Measurements from ENCODE around the gene LIN28A. TPM values are rescaled to one million over a fixed set of nuclear protein-coding genes. Genes with fewer than 3 reads are reported as not detected.
"Not testable (repeated sequence)": the region's sequence is repeated elsewhere in the genome, so short reads cannot be mapped to it uniquely, and the experiment has no call there.

LIN28A gene
- total RNA-seq, 1 donor from 2014 or later: not detected

GRCh38 chr1:26373281-26373680 is 37.3 kb upstream of the LIN28A start:
- H3K36me3 ChIP-seq: no peaks in the 10 kb centered on the region
- intact Hi-C loops (cut with DNase I): no loop called here
- H3K27ac ChIP-seq: no peak overlapping the region
- peaks cover 8% of the 10 kb centered on the region for H3K4me1 ChIP-seq
- DNase-seq (no peak), ATAC-seq (no peak)
- no peak for TF ChIP-seq CTCF (IDR thresholded peaks at IDR 0.05)
- no peaks in the 10 kb centered on the region for H3K9me3 ChIP-seq
- H3K27me3 ChIP-seq: no peaks in the 10 kb centered on the region
- H3K4me3 ChIP-seq: no peak overlapping the region

GRCh38 chr1:26373789-26374188 is 36.8 kb upstream of the LIN28A start:
- intact Hi-C loops (cut with DNase I): no loop called here
- Histone ChIP-seq H3K27ac (no peak overlapping the region), H3K4me3 (no peak overlapping the region), H3K27me3 (no peaks in the 10 kb centered on the region), H3K36me3 (no peaks in the 10 kb centered on the region), H3K4me1 (peaks cover 13% of the 10 kb centered on the region), H3K9me3 (no peaks in the 10 kb centered on the region)
- ATAC-seq: no peak
- no peak for TF ChIP-seq CTCF (IDR thresholded peaks at IDR 0.05)
- DNase-seq: no peak

- DNase-seq; H3K9me3 ChIP-seq; H3K27ac ChIP-seq; H3K36me3 ChIP-seq; intact Hi-C loops (cut with DNase I); ATAC-seq; H3K4me3 ChIP-seq; H3K27me3 ChIP-seq: not testable (repeated sequence)
- H3K4me1 ChIP-seq: peaks cover 16% of the 10 kb centered on the region
Measured at GRCh38 chr1:26374361-26374760, 36.3 kb upstream of the LIN28A start.

- Histone ChIP-seq H3K4me3 (no peak overlapping the region), H3K27ac (no peak overlapping the region), H3K4me1 (peaks cover 16% of the 10 kb centered on the region), H3K9me3 (no peaks in the 10 kb centered on the region), H3K36me3 (no peaks in the 10 kb centered on the region), H3K27me3 (no peaks in the 10 kb centered on the region)
- no peak for ATAC-seq
- DNase-seq: no peak
- intact Hi-C loops (cut with DNase I): no loop called here
- no peak for TF ChIP-seq CTCF (IDR thresholded peaks at IDR 0.05)
Measured at GRCh38 chr1:26375081-26375480, 35.5 kb upstream of the LIN28A start.

GRCh38 chr1:26376050-26376449 is 34.6 kb upstream of the LIN28A start:
- no peaks in the 10 kb centered on the region for H3K27me3 ChIP-seq
- no peak overlapping the region for H3K4me3 ChIP-seq
- no peaks in the 10 kb centered on the region for H3K36me3 ChIP-seq
- DNase-seq: no peak
- H3K9me3 ChIP-seq: no peaks in the 10 kb centered on the region
- peaks cover 16% of the 10 kb centered on the region for H3K4me1 ChIP-seq
- no peak for TF ChIP-seq CTCF (IDR thresholded peaks at IDR 0.05)
- intact Hi-C loops (cut with DNase I): no loop called here
- no peak overlapping the region for H3K27ac ChIP-seq
- no peak for ATAC-seq

- intact Hi-C loops (cut with DNase I): no loop called here
- no peaks in the 10 kb centered on the region for H3K36me3 ChIP-seq
- no peak for TF ChIP-seq CTCF (IDR thresholded peaks at IDR 0.05)
- H3K27me3 ChIP-seq: no peaks in the 10 kb centered on the region
- peaks cover 16% of the 10 kb centered on the region for H3K4me1 ChIP-seq
- H3K27ac ChIP-seq: no peak overlapping the region
- H3K9me3 ChIP-seq: no peaks in the 10 kb centered on the region
- DNase-seq: no peak
- peak; percentile 95 for ATAC-seq
- no peak overlapping the region for H3K4me3 ChIP-seq
Measured at GRCh38 chr1:26378088-26378878, 32.3 kb upstream of the LIN28A start.
